Fibroblast of lung (primary cell): ENCODE measurements around the gene LRRC74A. TPM values are rescaled to one million over a fixed set of nuclear protein-coding genes. Genes with fewer than 3 reads are reported as not detected.

Experiments used
- DNase-seq, 2 donors: peaks; one replicate each; pipeline versions ENCODE4 v3.0.0 to v3.0.0-alpha.2; 2010; ENCODE audit warnings: low read depth in 2 of 2
- H2AFZ ChIP-seq: 2 replicates; pipeline ENCODE4 v1.5.1; 2012; ENCODE audit warnings: low read length, control low read depth, inconsistent platforms
- H3K27ac ChIP-seq: 2 replicates; pipeline ENCODE4 v1.5.1; 2011; ENCODE audit warnings: low read length, control low read depth; ENCODE audit not compliant: insufficient read depth
- H3K27me3 ChIP-seq: 2 replicates; pipeline ENCODE4 v1.5.1; 2011; ENCODE audit warnings: mild to moderate bottlenecking, low read length; ENCODE audit not compliant: control insufficient read depth, insufficient read depth
- H3K36me3 ChIP-seq: 2 replicates; pipeline ENCODE4 v1.5.1; 2011; ENCODE audit warnings: low read length; ENCODE audit not compliant: control insufficient read depth, insufficient read depth
- H3K4me1 ChIP-seq: 2 replicates; pipeline ENCODE4 v1.5.1; 2011; ENCODE audit warnings: low read length; ENCODE audit not compliant: control insufficient read depth, insufficient read depth; ENCODE audit errors: extremely low read depth
- H3K4me2 ChIP-seq: 2 replicates; pipeline ENCODE4 v1.5.1; 2011; ENCODE audit warnings: low read length, control low read depth; ENCODE audit not compliant: insufficient read depth; ENCODE audit errors: extremely low read depth
- H3K4me3 ChIP-seq, 4 experiments: fragments of 200-600 bp in 1 of 4; sonication (generic) in 1 of 4; replicated peaks in 1 of 4; 2 replicates each; pipeline ENCODE4 v1.5.1; 2011 to 2016; ENCODE audit warnings: low read length in 4 of 4, low read depth in 3 of 4, mild to moderate bottlenecking in 3 of 4, control low read depth in 2 of 4, inconsistent platforms in 1 of 4, mixed read lengths in 1 of 4; ENCODE audit not compliant: insufficient read depth in 1 of 4; ENCODE audit errors: control extremely low read depth in 1 of 4
- H3K79me2 ChIP-seq: 2 replicates; pipeline ENCODE4 v1.5.1; 2012; ENCODE audit warnings: mild to moderate bottlenecking, low read length, inconsistent platforms; ENCODE audit not compliant: control insufficient read depth, insufficient read depth
- H3K9ac ChIP-seq: 2 replicates; pipeline ENCODE4 v1.5.1; 2011; ENCODE audit warnings: mild to moderate bottlenecking, low read length, control low read depth; ENCODE audit not compliant: insufficient read depth
- H3K9me3 ChIP-seq: 2 replicates; pipeline ENCODE4 v1.5.1; 2012; ENCODE audit warnings: low read depth, low read length; ENCODE audit not compliant: control insufficient read depth, insufficient read depth
- H4K20me1 ChIP-seq: 2 replicates; pipeline ENCODE4 v1.5.1; 2011; ENCODE audit warnings: low read length; ENCODE audit not compliant: control insufficient read depth, insufficient read depth; ENCODE audit errors: extremely low read depth
- CTCF ChIP-seq, 2 donors: IDR thresholded peaks in 1 of 2; conservative IDR thresholded peaks in 1 of 2; 1 replicate in 1 of 2; 2 replicates in 1 of 2; pipeline ENCODE4 v1.5.1; 2011 to 2012; ENCODE audit warnings: low read length in 2 of 2, control low read depth in 1 of 2, inconsistent platforms in 1 of 2, low read depth in 1 of 2, mild to moderate bottlenecking in 1 of 2
- EZH2 ChIP-seq: IDR thresholded peaks from 2 replicates; pipeline ENCODE4 v1.5.1; 2012; ENCODE audit warnings: low read length, control low read depth, mild to moderate bottlenecking; ENCODE audit errors: missing control alignments
- polyA plus RNA-seq, 2 donors: library from polyadenylated mRNA; depleted of rRNA in 1 of 2; stranded (reverse) in 1 of 2; unstranded in 1 of 2; fragments of >200 nt; gene quantifications; 2 replicates each; pipeline ENCODE4 v1.2.1, GENCODE V29; 2011 to 2012; ENCODE audit warnings: missing spikeins in 1 of 2
- total RNA-seq: library from RNA; depleted of rRNA; stranded (reverse); fragments of >200 nt; gene quantifications from 2 replicates; pipeline ENCODE4 v1.2.1, GENCODE V29; 2014

The LRRC74A gene
- total and polyA plus RNA-seq, 2 donors (not counting 1 experiment from before 2014, with no cell fraction given) = not detected

- H3K27me3 ChIP-seq = peaks cover 4% of the 10 kb centered on the region
- TF ChIP-seq EZH2 = no peak
- TF ChIP-seq CTCF (conservative IDR thresholded peaks at IDR 0.05 in 1 of 2, IDR thresholded peaks at IDR 0.05 in 1 of 2; ENCODE audit: low read depth in 1 of 2, low read length in 2 of 2) = no peak
These were observed 6.8 kb downstream of the LRRC74A start for GRCh38 chr14:76833011-76833410.

GRCh38 chr14:76834241-76834661 is 8.0 kb downstream of the LRRC74A start:
- Histone ChIP-seq H3K4me3 (no peak overlapping the region), H3K9ac (no peak overlapping the region), H3K36me3 (no peaks in the 10 kb centered on the region), H4K20me1 (no peaks in the 10 kb centered on the region), H3K79me2 (no peaks in the 10 kb centered on the region), H3K27me3 (peaks cover 3% of the 10 kb centered on the region), H2AFZ (no peak overlapping the region), H3K27ac (no peak overlapping the region), H3K9me3 (no peaks in the 10 kb centered on the region), H3K4me1 (no peaks in the 10 kb centered on the region), H3K4me2 (no peak overlapping the region)
- TF ChIP-seq CTCF (conservative IDR thresholded peaks at IDR 0.05 in 1 of 2, IDR thresholded peaks at IDR 0.05 in 1 of 2; ENCODE audit: low read depth in 1 of 2, low read length in 2 of 2) (no peak), EZH2 (no peak)
- no peak for DNase-seq

More at GRCh38 chr14:76833011-76833410, 6.8 kb downstream of the LRRC74A start:
- Histone ChIP-seq H4K20me1 (no peaks in the 10 kb centered on the region), H2AFZ (no peak overlapping the region), H3K4me1 (no peaks in the 10 kb centered on the region), H3K79me2 (no peaks in the 10 kb centered on the region), H3K9me3 (no peaks in the 10 kb centered on the region), H3K9ac (no peak overlapping the region), H3K36me3 (no peaks in the 10 kb centered on the region), H3K4me3 (no peak overlapping the region), H3K4me2 (no peak overlapping the region), H3K27ac (no peak overlapping the region)
- DNase-seq = no peak

DNA sequence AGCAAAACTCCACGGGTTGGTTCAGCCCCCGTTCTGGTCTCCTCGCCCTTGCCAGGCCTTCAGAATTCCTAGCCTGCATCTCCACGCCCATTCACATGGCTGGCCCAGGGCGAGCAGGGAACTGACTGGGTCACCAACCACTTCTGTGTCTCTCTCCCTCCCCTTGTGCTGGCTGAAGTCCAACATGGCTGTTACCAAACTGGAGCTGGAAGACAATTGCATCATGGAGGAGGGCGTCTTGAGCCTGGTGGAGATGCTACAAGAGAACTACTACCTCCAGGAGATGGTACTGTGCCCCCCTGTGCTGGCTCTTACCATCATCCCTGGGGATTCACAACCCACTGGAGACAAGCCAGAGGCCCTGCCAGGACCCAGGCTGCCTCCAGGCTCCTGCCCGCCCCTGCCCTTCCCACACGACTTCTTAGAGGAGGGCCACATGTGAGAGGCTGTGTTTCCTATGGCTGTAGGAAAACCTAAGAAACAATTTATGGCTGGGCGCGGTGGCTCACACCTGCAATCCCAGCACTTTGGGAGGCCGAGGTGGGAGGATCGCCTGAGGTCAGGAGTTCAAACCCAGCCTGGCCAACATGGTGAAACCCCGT is 9.9 kb downstream of the LRRC74A start:
- H2AFZ ChIP-seq = no peak overlapping the region
- no peaks in the 10 kb centered on the region for H3K79me2 ChIP-seq
- H3K9ac ChIP-seq = no peak overlapping the region
- peaks cover 3% of the 10 kb centered on the region for H3K27me3 ChIP-seq
- H3K9me3 ChIP-seq = no peaks in the 10 kb centered on the region
- no peak for DNase-seq
- no peaks in the 10 kb centered on the region for H3K4me1 ChIP-seq
- TF ChIP-seq EZH2 = no peak
- TF ChIP-seq CTCF (conservative IDR thresholded peaks at IDR 0.05 in 1 of 2, IDR thresholded peaks at IDR 0.05 in 1 of 2; ENCODE audit: low read depth in 1 of 2, low read length in 2 of 2) = no peak
- H3K4me2 ChIP-seq = no peak overlapping the region
- no peak overlapping the region for H3K4me3 ChIP-seq
- H3K36me3 ChIP-seq = no peaks in the 10 kb centered on the region
- H3K27ac ChIP-seq = no peak overlapping the region
- H4K20me1 ChIP-seq = no peaks in the 10 kb centered on the region
